Parathyroid adenoma (tissue), 2 donors: ENCODE measurements around the gene DLL4.

Source experiments
- H2AFZ ChIP-seq: fragments of 300-600 bp; sonication (generic); one replicate; pipeline ENCODE4 v1.7.0; 2017; ENCODE audit warnings: antibody characterized with exemption, mild to moderate bottlenecking
- H3K27ac ChIP-seq: fragments of 300-600 bp; sonication (generic); one replicate; pipeline ENCODE4 v1.7.0; 2017
- H3K27me3 ChIP-seq: fragments of 300-600 bp; sonication (generic); one replicate; pipeline ENCODE4 v1.7.0; 2017; ENCODE audit warnings: low read length; ENCODE audit not compliant: control insufficient read depth, insufficient read depth
- H3K36me3 ChIP-seq: fragments of 300-600 bp; sonication (generic); one replicate; pipeline ENCODE4 v1.7.0; 2017; ENCODE audit warnings: low read length; ENCODE audit not compliant: control insufficient read depth, insufficient read depth
- H3K4me1 ChIP-seq: fragments of 300-600 bp; sonication (generic); one replicate; pipeline ENCODE4 v1.7.0; 2017; ENCODE audit warnings: control low read depth
- H3K4me2 ChIP-seq: fragments of 300-600 bp; sonication (generic); one replicate; pipeline ENCODE4 v1.7.0; 2017; ENCODE audit warnings: low read length
- H3K4me3 ChIP-seq: fragments of 300-600 bp; sonication (generic); one replicate; pipeline ENCODE4 v1.7.0; 2017; ENCODE audit warnings: low read depth, low read length
- H3K79me2 ChIP-seq: fragments of 300-600 bp; sonication (generic); one replicate; pipeline ENCODE4 v1.7.0; 2017; ENCODE audit warnings: control low read depth
- H3K9ac ChIP-seq: fragments of 300-600 bp; sonication (generic); one replicate; pipeline ENCODE4 v1.7.0; 2017; ENCODE audit warnings: mild to moderate bottlenecking
- H3K9me3 ChIP-seq: fragments of 300-600 bp; sonication (generic); one replicate; pipeline ENCODE4 v1.7.0; 2017; ENCODE audit warnings: low read length; ENCODE audit not compliant: control insufficient read depth
- TF ChIP-seq, protein P1 (sequence below): fragments of 300-600 bp; sonication (generic); IDR thresholded peaks from one replicate; pipeline ENCODE4 v1.7.0; 2017; ENCODE audit warnings: antibody characterized with exemption, mild to moderate bottlenecking
- donor health status: primary hyperparathyroidism.

DLL4 gene

DNA sequence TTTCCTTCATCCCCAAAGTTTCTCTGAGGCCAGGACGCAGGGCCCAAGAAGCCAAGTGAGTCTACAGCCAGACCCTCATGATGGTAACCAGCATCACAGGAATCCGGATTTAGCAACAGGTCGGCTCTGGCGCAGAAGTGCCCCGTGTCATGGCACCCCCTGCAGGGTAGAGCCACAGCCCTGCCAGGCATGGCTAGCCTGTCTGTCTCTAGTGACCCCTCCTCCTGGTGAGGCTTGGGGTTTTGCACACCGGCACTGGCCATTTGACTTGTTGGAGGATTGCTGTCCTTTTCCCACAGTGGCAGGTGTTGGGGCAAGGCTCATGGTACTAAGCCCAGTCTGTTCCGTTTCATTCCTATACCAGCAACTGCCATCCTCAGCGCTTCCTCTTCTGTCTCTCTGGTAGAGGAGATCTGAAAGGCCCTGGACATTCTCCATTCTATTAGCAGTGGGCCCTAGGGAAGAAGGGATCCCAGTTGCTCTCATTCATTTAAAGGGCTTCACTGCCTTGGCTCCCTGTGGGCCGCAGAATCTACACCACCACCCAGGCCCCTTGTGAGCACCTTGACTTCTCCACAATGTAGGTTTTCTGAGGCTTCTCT is 14.7 kb downstream of the DLL4 start:
- TF ChIP-seq, protein P1, sequence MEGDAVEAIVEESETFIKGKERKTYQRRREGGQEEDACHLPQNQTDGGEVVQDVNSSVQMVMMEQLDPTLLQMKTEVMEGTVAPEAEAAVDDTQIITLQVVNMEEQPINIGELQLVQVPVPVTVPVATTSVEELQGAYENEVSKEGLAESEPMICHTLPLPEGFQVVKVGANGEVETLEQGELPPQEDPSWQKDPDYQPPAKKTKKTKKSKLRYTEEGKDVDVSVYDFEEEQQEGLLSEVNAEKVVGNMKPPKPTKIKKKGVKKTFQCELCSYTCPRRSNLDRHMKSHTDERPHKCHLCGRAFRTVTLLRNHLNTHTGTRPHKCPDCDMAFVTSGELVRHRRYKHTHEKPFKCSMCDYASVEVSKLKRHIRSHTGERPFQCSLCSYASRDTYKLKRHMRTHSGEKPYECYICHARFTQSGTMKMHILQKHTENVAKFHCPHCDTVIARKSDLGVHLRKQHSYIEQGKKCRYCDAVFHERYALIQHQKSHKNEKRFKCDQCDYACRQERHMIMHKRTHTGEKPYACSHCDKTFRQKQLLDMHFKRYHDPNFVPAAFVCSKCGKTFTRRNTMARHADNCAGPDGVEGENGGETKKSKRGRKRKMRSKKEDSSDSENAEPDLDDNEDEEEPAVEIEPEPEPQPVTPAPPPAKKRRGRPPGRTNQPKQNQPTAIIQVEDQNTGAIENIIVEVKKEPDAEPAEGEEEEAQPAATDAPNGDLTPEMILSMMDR: no peak
- no peaks in the 10 kb centered on the region for H3K9me3 ChIP-seq
- H3K79me2 ChIP-seq: no peaks in the 10 kb centered on the region
- no peak overlapping the region for H2AFZ ChIP-seq
- H3K4me2 ChIP-seq: no peak overlapping the region
- no peak overlapping the region for H3K9ac ChIP-seq
- H3K27me3 ChIP-seq: no peaks in the 10 kb centered on the region
- peaks cover 2% of the 10 kb centered on the region for H3K4me1 ChIP-seq
- H3K36me3 ChIP-seq: no peaks in the 10 kb centered on the region
- H3K4me3 ChIP-seq: no peak overlapping the region
- H3K27ac ChIP-seq: no peak overlapping the region

DNA sequence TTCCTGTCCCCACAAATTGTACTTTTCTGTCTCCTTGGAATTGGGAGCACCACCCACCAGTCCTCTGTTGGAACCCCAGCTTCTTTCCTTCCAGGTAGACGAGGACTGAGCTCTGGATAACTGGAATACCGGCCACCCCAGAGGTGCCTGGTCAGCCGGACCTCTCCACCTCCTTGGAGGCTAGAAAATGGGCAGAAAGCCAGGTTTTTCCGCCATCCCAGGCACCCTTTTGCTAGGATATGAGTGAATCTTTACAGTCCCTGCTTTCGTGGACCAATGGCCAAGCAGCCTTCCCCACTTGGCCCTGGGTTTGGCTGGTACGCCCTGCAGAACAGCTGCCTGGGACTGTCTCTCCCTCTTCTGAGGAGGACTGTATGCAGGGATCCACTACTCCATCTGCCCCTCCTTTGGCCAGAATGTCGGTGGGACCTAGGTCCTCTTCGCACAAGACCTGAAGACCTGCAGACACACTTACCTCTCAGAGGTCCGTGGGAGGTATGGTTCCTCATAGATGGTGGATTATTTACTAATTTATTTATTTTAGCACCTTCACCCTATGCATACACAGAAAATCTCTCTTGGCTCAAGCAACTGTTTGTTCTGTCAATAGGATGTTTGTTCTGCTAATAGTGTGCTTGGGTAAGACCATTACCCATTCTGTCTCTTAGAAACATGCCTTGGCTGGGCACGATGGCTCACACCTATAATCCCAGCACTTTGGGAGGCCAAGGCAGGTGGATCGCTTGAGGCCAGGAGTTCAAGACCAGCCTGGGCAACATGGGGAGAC is 15.6 kb downstream of the DLL4 start:
- H3K27ac ChIP-seq: no peak overlapping the region
- no peak overlapping the region for H3K4me3 ChIP-seq
- H3K27me3 ChIP-seq: no peaks in the 10 kb centered on the region
- no peaks in the 10 kb centered on the region for H3K36me3 ChIP-seq
- H3K9ac ChIP-seq: no peak overlapping the region
- TF ChIP-seq, protein P1: no peak
- H3K79me2 ChIP-seq: no peaks in the 10 kb centered on the region
- no peaks in the 10 kb centered on the region for H3K9me3 ChIP-seq
- no peak overlapping the region for H2AFZ ChIP-seq
- H3K4me1 ChIP-seq: peaks cover 2% of the 10 kb centered on the region
- H3K4me2 ChIP-seq: no peak overlapping the region

DNA sequence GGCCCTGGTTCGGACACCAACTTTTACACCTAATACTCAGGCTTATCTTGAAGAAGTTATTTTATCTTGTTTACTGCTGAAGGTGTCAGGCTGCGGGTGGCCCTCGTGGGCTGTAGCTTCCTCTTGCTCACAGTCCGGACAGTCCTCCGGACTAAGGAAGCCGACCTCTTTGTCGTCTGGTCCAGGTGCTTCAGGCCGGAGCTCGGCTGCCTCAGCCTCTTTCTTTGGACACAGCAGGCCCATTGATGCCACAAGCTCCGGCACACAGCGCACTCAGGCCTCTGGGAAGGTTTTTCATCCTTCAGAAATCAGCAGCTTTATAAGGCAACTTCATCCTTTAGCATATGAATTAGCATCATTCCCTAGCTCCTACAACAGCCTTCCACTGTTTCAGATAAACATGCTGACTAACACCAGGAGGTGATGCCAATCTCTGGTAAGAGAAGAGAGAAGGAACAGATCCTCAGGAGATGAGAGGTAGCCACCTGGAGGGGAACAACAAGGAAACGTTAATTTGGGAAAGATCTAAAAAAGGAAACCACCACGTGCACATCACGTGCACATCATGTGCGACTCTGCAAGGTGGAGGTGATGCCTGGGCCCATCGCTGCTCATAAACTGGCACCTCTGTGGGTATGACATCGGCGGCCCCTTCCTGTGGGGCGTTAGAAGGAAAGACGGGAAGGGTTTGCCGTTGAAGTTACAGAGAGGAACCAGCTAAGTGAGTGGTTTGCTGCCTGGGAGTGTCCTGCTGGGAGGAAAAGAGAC is 19.8 kb downstream of the DLL4 start:
- no peaks in the 10 kb centered on the region for H3K27me3 ChIP-seq
- H3K36me3 ChIP-seq: no peaks in the 10 kb centered on the region
- no peak overlapping the region for H2AFZ ChIP-seq
- H3K79me2 ChIP-seq: no peaks in the 10 kb centered on the region
- H3K9ac ChIP-seq: no peak overlapping the region
- TF ChIP-seq, protein P1: no peak
- no peaks in the 10 kb centered on the region for H3K9me3 ChIP-seq
- H3K4me3 ChIP-seq: no peak overlapping the region
- H3K4me1 ChIP-seq: no peaks in the 10 kb centered on the region
- no peak overlapping the region for H3K4me2 ChIP-seq
- H3K27ac ChIP-seq: no peak overlapping the region

DNA sequence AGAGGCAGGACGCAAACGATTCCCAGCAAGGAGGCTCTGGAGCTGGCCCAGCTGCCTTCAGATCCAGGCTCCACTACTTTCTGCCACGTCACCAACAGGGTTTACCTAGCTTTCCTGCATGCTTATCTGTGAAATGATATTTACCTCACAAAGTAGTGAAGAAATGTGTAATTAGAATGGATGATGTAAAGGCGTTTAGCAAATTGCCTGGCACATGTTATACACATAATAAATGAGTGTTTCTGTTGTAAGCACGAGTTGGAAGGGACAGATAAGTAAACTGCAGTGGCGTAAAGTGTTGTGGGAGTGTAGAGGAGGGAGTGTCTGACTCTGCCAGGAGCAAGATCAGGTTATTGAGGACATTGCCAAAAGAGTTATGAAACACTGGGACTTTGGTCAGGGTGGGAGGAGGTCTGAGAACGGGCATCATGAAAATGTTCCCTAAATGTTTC is 20.6 kb downstream of the DLL4 start:
- no peak overlapping the region for H3K4me3 ChIP-seq
- H2AFZ ChIP-seq: no peak overlapping the region
- H3K27ac ChIP-seq: no peak overlapping the region
- H3K4me2 ChIP-seq: no peak overlapping the region
- TF ChIP-seq, protein P1: no peak
- H3K4me1 ChIP-seq: no peaks in the 10 kb centered on the region
- H3K9me3 ChIP-seq: no peaks in the 10 kb centered on the region
- H3K79me2 ChIP-seq: no peaks in the 10 kb centered on the region
- no peak overlapping the region for H3K9ac ChIP-seq
- no peaks in the 10 kb centered on the region for H3K36me3 ChIP-seq
- no peaks in the 10 kb centered on the region for H3K27me3 ChIP-seq
